SH-SY5Y (cell line): ENCODE data around the gene RPL36.

ENCODE experiments used
- GATA2 ChIP-seq: IDR thresholded peaks from 2 replicates; pipeline ENCODE4 v1.6.1; 2011; ENCODE audit warnings: mild to moderate bottlenecking, low read depth, low read length
- GATA3 ChIP-seq: IDR thresholded peaks from 2 replicates; pipeline ENCODE4 v1.6.1; 2011; ENCODE audit warnings: low read depth, mild to moderate bottlenecking, low read length, moderate library complexity

- TF ChIP-seq GATA3 (no peak), GATA2 (no peak)
These were observed 17.8 kb downstream of the RPL36 start for GRCh38 chr19:5707576-5708575.
